Urothelium cell line (cell line): ENCODE results near the gene ACO1.
"Not testable (repeated sequence)": the region's sequence is repeated elsewhere in the genome, so short reads cannot be mapped to it uniquely, and the experiment has no call there.

ENCODE experiments used
- DNase-seq: peaks from one replicate; pipeline ENCODE4 v3.0.0; 2011; ENCODE audit warnings: low spot score, mixed read lengths
- FAIRE-seq: peaks from 2 replicates; lab custom pipeline; 2011; peaks lifted over from hg19 to GRCh38; lab: Jason Lieb, UNC

Gene ACO1

DNA sequence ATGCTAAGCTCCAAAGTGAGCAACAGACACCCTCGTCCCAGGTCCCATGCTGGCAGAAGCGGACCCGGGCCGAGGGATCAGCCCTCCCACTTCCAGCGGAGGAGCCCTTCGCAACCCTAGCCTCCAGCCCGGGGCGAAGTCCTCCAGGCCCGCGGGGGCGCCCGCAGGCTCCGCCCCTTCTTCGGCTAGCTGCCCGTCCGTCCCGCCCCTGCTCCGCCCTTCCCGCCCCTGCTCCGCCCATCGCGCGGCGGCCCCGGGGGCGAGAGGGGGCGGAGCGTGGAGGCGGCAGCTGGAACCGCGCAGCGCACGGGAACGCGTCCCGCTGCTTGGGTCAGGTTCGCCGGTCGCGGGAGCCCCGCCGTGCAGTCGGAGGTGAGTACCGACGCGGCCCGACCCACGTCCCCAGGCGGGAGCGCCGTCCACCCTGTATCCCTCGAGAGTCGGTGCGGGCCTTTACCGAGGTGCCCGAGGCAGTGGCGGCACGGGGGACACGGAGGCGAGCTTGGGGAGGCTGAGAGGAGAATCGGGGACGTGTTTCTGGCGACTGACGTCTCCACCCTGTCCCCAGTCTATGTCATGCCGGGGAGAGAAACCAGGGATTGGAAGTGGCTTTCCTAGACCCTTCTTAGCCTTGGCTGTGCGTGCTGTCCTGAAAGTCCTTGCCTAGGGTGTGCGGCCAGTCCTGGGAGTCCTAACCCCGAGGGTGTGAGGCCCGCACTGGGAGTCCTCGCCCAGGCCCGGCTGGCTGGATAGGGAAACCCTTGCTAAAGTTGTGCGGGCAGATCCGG is at the start of gene ACO1:
ACO1 (plus strand) TSS at position 280 of the 788 bp plus-strand sequence. CDS start 20,864 bp downstream, outside the sequence.
- FAIRE-seq: peak; percentile 96
- peak; percentile 99 for DNase-seq

DNA sequence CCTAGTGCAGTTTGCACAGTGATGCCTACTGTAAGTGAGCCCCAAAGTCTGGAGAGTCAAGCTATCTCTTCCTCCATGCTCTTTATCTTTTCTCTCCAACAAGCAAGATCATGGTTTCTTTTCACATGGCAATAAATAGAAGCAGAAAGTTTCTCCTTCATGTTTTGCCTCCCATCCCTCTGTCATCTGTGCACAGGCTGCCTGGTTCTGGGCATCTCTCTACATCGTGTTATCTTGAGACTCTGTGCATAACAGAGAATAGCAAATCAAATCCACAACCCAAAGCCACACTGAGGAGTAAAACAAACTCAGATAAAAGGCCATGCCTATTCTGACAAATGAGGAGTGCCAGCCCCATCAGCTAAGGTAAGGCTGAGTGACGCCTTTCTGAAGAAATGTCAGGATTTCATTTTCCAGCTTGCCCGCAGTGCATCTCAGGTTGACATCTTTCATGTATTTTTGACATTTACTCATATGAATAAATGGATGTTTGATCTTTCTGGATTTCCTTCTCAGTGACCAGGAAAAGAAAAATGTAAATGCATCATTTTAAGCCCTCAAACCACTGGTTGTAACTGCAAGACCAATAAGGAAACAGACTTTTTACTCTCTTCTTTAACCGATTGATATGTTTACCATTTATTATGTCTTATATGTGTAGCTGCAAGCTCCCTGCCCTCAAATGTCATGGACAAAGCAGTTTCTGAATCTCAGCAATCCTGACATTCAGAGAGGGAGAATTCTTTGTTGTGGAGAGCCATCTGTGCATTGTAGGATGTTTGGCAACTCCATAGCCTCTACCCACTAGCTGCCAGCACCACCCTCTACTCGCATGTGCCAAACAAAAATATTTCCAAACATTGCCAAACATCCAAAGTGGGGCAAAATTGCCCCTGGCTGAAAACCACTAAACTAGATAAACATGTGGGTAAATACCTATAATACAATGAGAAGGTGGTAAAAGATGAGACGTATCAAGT is 49.2 kb upstream of the ACO1 start:
- DNase-seq (no peak), FAIRE-seq (peak; percentile 9)

GRCh38 chr9:32339424-32339823 is 45.0 kb upstream of the ACO1 start:
- no peak for FAIRE-seq
- no peak for DNase-seq

- DNase-seq (no peak), FAIRE-seq (no peak)
Measured at GRCh38 chr9:32340361-32340760, 44.1 kb upstream of the ACO1 start.

DNA sequence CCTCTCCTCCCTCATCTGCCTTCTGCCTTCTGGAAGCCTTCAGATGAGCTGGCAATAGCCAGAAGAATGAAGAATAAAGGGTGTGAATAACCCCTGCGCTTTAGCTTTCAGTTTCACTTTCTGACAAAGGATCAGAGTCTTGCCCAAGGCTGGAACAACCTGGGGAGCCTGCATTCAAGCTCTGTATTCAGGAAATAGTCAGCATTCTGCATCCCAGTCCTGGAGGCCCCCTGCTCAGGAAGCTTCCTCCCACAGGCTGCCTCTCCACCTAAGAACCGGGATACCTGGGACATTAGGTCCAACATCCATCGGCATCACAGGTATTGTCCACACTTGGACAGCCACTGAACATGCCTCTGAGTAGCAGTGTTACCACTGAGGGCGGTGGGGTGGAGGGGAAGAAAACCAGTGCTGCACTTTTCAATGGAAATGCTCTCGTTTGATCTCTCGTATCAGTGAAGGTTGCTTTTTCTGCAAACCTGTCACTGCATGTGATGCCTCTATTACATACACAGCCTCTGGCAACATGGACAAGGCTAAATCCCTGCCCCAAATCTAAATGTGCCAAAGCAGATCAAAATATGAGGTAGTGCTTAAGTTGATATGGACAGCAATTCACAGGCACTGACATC is 39.8 kb upstream of the ACO1 start:
- DNase-seq (peak; percentile 20), FAIRE-seq (no peak)

DNA sequence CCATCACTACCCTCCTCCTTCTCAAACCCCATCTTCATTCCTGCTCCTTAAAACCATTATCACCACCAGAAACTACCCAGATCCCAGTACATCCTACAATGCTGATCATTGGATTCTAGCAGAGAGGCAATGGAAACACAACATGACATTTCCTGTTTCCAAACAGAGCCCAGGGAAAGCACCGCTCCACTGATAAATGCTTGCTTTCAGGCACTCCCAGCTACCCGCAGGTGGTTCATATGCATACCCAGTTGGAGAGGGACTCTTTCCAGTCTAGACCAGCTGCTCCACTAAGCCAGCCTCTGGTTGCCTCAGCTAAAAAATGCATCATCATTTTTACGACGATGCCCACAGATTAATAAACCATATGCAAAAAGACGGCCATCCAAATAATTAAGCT is 39.2 kb upstream of the ACO1 start:
- DNase-seq: no peak
- FAIRE-seq: no peak

DNA sequence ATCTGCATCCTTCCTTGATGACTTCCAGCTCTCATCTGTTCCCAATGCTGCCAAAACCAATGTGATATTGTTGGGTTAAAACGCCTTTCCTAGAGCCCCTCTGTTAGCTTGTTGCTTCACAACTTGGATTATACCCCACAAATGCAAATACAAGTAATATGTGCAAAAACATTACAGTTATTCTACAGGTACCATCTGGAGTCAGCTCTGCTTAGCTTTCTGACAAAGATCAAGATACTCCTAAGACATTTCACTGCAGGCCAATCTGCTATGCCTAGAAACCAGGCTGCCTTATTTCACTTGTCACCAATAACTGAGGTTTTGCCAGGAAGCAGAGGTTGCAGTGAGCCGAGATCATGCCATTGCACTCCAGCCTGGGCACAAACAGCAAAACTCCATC is 36.9 kb upstream of the ACO1 start:
- DNase-seq: no peak
- no peak for FAIRE-seq

DNA sequence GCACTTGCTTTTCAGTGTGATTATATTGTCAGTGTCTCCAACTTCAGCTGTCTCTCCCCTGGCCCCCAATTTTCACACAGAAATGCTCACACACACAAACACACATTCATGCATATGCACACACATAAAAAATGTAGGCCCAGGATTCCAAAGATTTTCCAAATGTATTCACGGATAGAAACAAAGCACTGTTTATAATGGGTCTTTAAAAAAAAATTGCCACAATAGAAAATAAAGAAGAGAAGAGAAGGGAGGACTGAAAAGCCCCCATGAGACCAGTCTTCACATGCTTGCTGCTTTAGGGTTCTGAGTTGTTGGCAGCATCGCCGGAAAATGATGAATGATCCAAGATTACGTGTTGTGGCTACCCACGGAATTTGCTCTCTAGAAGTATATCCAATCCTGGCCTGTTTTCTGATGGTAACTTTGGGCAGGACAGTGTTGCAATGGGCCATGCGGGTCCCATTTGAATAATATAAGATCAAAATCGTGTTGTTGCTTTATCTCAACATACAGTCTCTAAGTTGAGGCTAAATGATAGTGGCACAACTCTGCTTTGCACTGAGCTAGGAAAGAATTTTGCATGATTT is 36.2 kb upstream of the ACO1 start:
- no peak for FAIRE-seq
- DNase-seq: no peak

DNA sequence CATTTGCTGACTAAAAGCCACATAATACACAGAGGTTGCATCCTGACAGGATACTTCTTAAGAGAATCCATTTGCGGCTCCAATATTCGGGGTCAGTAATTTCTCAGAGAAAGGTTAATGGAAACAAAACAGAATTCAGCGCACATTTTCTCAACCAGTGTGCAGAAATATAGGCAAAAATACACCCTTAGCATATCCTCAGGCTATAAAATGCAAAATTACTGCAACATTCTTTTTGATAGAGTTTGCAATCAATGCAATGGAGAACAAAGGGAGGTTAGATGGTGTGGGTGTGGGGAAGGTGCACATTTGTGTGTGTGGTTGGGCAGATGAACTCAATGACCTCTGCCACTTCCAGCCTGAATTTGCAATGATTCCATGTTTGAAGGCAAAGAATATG is 35.4 kb upstream of the ACO1 start:
- DNase-seq (no peak), FAIRE-seq (no peak)

DNA sequence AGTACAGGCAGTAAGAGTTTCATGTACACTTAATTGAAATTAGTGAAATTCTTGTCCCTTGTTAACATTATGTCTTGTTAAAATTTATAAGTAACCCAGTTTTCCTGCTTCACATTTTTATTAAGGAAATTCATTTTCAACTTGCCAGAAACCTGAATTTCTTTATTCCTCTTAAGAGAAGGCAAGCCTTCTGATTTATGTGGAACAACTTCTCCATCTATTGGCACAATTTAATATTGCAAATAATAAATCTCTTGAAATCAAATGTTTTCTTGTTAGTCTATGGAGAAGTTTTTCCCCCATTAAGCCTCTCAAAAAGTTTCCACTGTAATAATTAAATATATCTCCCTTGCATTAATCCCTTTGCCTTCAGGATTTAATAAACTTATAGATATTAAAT is 33.8 kb upstream of the ACO1 start:
- no peak for DNase-seq
- FAIRE-seq: no peak

DNA sequence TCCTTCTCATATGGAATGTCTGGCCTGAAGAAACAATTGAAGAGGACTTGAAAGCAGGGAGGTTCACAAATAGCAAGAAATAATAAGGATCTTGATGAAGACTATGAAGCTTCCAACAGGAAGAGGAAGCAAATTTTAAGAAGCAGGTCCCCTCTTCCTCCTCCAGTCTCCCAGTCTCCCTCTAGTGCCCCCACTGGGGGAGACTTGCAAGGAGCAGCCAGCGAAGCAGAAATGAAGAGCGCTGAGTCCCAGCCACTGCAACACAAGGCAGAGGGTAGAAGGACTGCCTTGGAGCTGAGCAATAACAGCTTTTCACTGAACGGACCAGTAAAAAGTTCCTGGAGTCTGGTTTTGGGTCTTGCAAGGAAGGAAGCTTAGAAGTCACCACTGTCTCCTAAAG is 32.6 kb upstream of the ACO1 start:
- peak; percentile 36 for DNase-seq

GRCh38 chr9:32353476-32353875 is 31.0 kb upstream of the ACO1 start:
- not testable (repeated sequence) for DNase-seq, FAIRE-seq

More for the DNA sequence above, 32.6 kb upstream of the ACO1 start:
- FAIRE-seq: no peak

GRCh38 chr9:32359452-32359851 is 25.0 kb upstream of the ACO1 start:
- DNase-seq (no peak), FAIRE-seq (no peak)

- FAIRE-seq (peak; percentile 63), DNase-seq (no peak)
Measured at GRCh38 chr9:32360983-32361673, 23.3 kb upstream of the ACO1 start.

GRCh38 chr9:32371279-32371678 is 13.2 kb upstream of the ACO1 start:
- DNase-seq (no peak), FAIRE-seq (no peak)

DNA sequence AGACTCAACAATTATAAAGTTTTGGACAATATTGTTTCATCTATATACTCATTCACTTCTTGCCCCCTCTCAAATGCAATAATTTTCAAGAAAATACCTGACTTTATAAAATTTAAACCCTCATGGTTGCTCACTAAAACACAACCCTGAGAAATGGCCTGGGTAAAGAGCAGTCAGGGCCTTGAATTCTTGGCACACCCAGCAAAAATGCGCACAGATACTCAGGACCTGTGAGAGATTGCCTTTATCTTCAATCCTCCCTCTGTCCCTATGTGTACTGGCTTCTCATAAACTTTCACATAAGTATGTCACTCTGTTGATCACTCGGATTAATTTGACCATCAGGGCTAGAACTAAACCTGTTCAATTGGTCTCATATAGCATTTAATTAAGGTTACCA is 12.8 kb upstream of the ACO1 start:
- DNase-seq: no peak
- FAIRE-seq: no peak

DNA sequence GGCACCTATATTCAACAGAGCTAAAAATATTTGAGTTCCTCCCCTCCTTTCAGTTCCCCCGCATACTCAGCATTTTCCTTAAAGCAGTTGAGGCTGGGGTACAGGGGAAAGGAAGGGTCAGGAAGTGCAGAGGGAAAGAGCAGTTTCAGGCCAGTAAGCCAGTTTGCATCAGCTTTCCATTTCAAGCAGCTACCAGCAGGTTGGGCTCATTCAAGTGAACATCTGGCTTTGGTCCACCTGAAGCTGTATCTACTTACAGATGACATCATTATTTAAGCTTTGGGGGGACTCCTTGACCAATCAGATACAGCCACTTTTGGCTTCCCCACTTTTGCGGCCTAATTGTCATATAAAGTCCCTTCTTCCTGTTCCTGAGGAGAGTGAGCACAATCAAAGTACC is 8.2 kb upstream of the ACO1 start:
- no peak for FAIRE-seq
- DNase-seq: no peak

- DNase-seq: peak; percentile 55
- peak; percentile 68 for FAIRE-seq
Measured at GRCh38 chr9:32378496-32378895, 5.9 kb upstream of the ACO1 start.

DNA sequence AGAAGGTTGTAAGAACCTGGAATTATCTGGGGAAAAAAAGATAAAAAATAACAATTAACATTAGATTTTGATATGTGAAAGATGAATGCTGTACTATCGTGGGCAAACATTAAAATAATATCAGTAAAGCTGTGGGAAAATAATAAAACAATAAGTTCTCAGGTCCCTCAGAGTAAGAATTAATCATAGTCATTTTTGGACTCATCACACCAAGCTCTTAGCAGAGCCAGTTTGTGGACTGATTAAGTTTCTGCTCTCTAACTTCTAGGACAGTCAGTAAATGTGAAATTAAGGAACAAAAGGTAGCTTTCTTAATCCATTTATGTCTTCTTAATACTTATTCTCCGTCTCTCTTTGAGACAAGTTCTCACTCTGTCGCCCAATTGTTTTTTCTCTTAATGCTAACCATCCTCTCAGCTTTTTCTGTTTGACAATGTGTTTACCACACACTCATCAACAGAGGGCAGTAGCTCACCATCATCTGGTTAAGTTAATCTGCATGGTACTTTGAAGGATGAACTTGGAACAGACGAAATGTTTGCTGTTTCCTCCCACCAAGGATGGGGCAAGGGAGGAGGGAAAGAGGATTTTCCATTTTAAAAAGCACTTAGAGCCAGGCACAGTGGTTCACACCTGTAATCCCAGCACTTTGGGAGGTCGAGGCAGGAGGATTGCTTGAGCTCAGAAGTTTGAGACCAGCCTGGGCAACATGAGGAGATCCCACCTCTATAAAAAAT is 5.3 kb upstream of the ACO1 start:
- FAIRE-seq: peak; percentile 63
- peak; percentile 76 for DNase-seq

DNA sequence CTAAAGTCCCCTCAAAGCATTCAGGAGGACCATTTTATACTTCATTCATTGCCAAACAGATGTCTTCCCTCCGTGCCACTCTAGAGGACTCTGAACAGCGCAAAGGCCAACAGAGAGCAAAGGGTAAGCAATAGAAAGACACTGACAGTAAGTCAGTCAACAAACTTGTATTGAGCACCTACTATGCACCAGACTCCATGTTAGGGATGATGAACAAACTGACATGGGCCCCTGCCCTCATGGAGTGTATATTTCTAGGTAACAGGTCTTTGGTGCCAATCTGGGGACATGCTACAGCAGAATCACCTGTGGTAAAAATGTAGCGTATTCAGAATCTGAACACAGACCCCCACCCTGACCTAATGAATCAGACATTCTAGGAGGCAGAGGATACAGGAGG is 3.5 kb upstream of the ACO1 start:
- FAIRE-seq (no peak), DNase-seq (no peak)
